Spleen (tissue), 11 donors: ENCODE measurements around the gene POGLUT2. TPM values are rescaled to one million over a fixed set of nuclear protein-coding genes. Genes with fewer than 3 reads are reported as not detected.

Experiments
- DNase-seq: peaks from one replicate; pipeline ENCODE4 v3.0.0-alpha.2; 2020
- H3K27ac ChIP-seq, 8 donors: fragments of 200-600 bp; sonication (generic) in 7 of 8; 1 replicate in 4 of 8; 2 replicates in 4 of 8; pipeline versions ENCODE4 v1.5.0 to v1.8.0; 2016 to 2021; ENCODE audit warnings: inconsistent platforms in 4 of 8, mild to moderate bottlenecking in 4 of 8, moderate library complexity in 1 of 8
- H3K27me3 ChIP-seq, 7 donors: fragments of 200-600 bp; sonication (generic) in 6 of 7; replicated peaks in 1 of 7; 1 replicate in 4 of 7; 2 replicates in 3 of 7; pipeline versions ENCODE4 v1.5.0 to v1.8.0; 2016 to 2021; ENCODE audit warnings: inconsistent platforms in 3 of 7, mild to moderate bottlenecking in 1 of 7
- H3K36me3 ChIP-seq, 6 donors: fragments of 200-600 bp; sonication (generic) in 5 of 6; 1 replicate in 4 of 6; 2 replicates in 2 of 6; pipeline versions ENCODE4 v1.5.0 to v1.8.0; 2016 to 2021; ENCODE audit warnings: inconsistent platforms in 2 of 6
- H3K4me1 ChIP-seq, 6 donors: fragments of 200-600 bp; sonication (generic) in 5 of 6; 1 replicate in 3 of 6; 2 replicates in 3 of 6; pipeline versions ENCODE4 v1.5.0 to v1.8.0; 2016 to 2021; ENCODE audit warnings: inconsistent platforms in 3 of 6
- H3K4me3 ChIP-seq, 8 donors: fragments of 200-600 bp; sonication (generic) in 7 of 8; 1 replicate in 4 of 8; 2 replicates in 4 of 8; pipeline versions ENCODE4 v1.5.0 to v1.8.0; 2016 to 2021; ENCODE audit warnings: inconsistent platforms in 4 of 8, mild to moderate bottlenecking in 4 of 8, moderate library complexity in 2 of 8
- H3K9me3 ChIP-seq, 8 donors: fragments of 200-600 bp; sonication (generic) in 7 of 8; 1 replicate in 4 of 8; 2 replicates in 4 of 8; pipeline versions ENCODE4 v1.5.0 to v1.8.0; 2016 to 2021; ENCODE audit warnings: inconsistent platforms in 4 of 8
- CTCF ChIP-seq, 11 experiments: fragments of 200-600 bp in 7 of 11; fragments of 450-650 bp in 4 of 11; sonication (generic) in 4 of 11; IDR thresholded peaks in 8 of 11; conservative IDR thresholded peaks in 3 of 11; 1 replicate in 7 of 11; 2 replicates in 4 of 11; pipeline versions ENCODE4 v1.4.0 to v1.8.0; 2016 to 2021; ENCODE audit warnings: antibody characterized with exemption in 11 of 11, inconsistent platforms in 4 of 11, mild to moderate bottlenecking in 1 of 11
- POLR2A ChIP-seq, 3 donors: fragments of 450-650 bp; IDR thresholded peaks; one replicate each; pipeline ENCODE4 v1.5.1; 2017; ENCODE audit warnings: antibody characterized with exemption in 3 of 3, mild to moderate bottlenecking in 1 of 3
- POLR2AphosphoS5 ChIP-seq, 3 donors: sonication (generic); formaldehyde crosslinking; IDR thresholded peaks; one replicate each; pipeline ENCODE4 v1.5.1; 2017; ENCODE audit warnings: antibody characterized with exemption in 3 of 3
- WGBS, 5 donors: extraction: QIAGEN DNeasy Blood & Tissue Kit in 3 of 5; methylation state at CpG; one replicate each; pipeline versions ENCODE4 v1.1.5 to v1.1.7; 2013 to 2018; 5-methylcytosine and 5-hydroxymethylcytosine counted together
- intact Hi-C: fragments of 100-400 bp; cut with DNase I; formaldehyde crosslinking; loops from one replicate; pipeline ENCODE4 v1.15.0; 2023; ENCODE audit warnings: low total_unique reads
- polyA plus RNA-seq, 3 donors: library from polyadenylated mRNA; stranded (reverse); fragments of 200-250 nt; gene quantifications; one replicate each; pipeline ENCODE4 v1.2.1, GENCODE V29; 2013
- total RNA-seq, 7 donors: library from RNA; depleted of rRNA in 3 of 7; stranded (reverse); fragments of >200 nt in 3 of 7; fragmentation: NEBNext Ultra II Directional in 4 of 7; extraction: Animal tissue kit (Norgen Biotek cat#: 25700) in 4 of 7; gene quantifications; one replicate each; pipeline versions ENCODE4 v1.1.0 to v1.2.1, GENCODE V29; 2016 to 2021
- donor health status: healthy with polysubstance abuse.
- donor health status: DM: no; HTN: no; CAD: no; lungs with moderate emphysema.
- donor health status: DM: no; HTN: no; CAD: no.
- donor health status: Bipolar disorder and iron deficiency.
- donor health status: healthy.
- donor health status: DM: no; HTN: no; CAD: no.
- donor health status: DM: yes; HTN: yes; CAD: no.

The POGLUT2 gene
- total and polyA plus RNA-seq, 10 donors, result 0.89 to 5.5 (median 4.2) TPM

DNA sequence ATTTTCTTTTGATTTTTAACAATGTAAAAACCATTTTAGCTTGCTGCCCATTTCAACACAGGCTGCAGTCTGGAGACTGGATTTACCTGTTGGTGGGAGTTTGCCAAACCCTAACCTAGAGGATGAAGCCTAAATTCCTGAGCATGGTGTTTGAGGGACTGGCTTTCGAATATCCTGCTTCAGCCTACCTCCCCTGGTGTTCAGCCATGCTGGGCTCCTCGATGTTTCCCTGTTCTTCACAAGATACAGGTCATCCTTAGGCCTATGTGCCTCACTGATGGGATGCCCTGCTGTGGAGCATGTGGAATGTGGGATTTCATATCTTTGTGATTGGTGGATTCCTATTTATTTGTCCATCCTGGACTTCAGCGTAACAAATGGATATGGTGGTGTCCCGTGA is 26.6 kb upstream of the POGLUT2 start:
- H3K36me3 ChIP-seq, result peaks cover 0 to 67% (median 13%) of the 10 kb centered on the region in 6 donors
- H3K4me1 ChIP-seq, result peaks cover 0 to 3% (median 0%) of the 10 kb centered on the region in 6 donors
- WGBS, 5 donors, result 81 to 97% (median 97%) methylated on average over 4 of the region's 4 CpGs
- H3K27ac ChIP-seq, result no peak overlapping the region
- intact Hi-C loops, result no loop called here
- DNase-seq, result no peak
- H3K4me3 ChIP-seq, result no peak overlapping the region
- H3K27me3 ChIP-seq, result no peaks in the 10 kb centered on the region
- no peaks in the 10 kb centered on the region for H3K9me3 ChIP-seq
- TF ChIP-seq POLR2A (IDR thresholded peaks at IDR 0.05) (no peak), POLR2AphosphoS5 (IDR thresholded peaks at IDR 0.05) (no peak), CTCF (IDR thresholded peaks at IDR 0.05 in 8 of 11, conservative IDR thresholded peaks at IDR 0.05 in 3 of 11) (no peak)

- Histone ChIP-seq H3K4me3 (no peak overlapping the region), H3K27me3 (no peaks in the 10 kb centered on the region), H3K4me1 (peaks cover 0 to 20% (median 4%) of the 10 kb centered on the region in 6 donors), H3K27ac (no peak overlapping the region), H3K36me3 (peaks cover 0 to 56% (median 15%) of the 10 kb centered on the region in 6 donors), H3K9me3 (no peaks in the 10 kb centered on the region)
- DNase-seq, result no peak
- intact Hi-C loops, result no loop called here
- no peak for TF ChIP-seq POLR2A (IDR thresholded peaks at IDR 0.05)
- no peak for TF ChIP-seq CTCF (IDR thresholded peaks at IDR 0.05 in 8 of 11, conservative IDR thresholded peaks at IDR 0.05 in 3 of 11)
- no peak for TF ChIP-seq POLR2AphosphoS5 (IDR thresholded peaks at IDR 0.05)
Observed at GRCh38 chr13:102817907-102818306, 19.1 kb upstream of the POGLUT2 start.

GRCh38 chr13:102817241-102817640 is 18.5 kb upstream of the POGLUT2 start:
- intact Hi-C loops, result no loop called here
- peaks cover 0 to under 1% (median 0%) of the 10 kb centered on the region in 8 donors for H3K9me3 ChIP-seq
- WGBS, 5 donors, result 90 to 100% (median 96%) methylated on average over 1 of the region's 1 CpG
- no peak overlapping the region for H3K4me3 ChIP-seq
- no peak for DNase-seq
- peaks cover 0 to 20% (median 4%) of the 10 kb centered on the region in 6 donors for H3K4me1 ChIP-seq
- no peak overlapping the region for H3K27ac ChIP-seq
- TF ChIP-seq POLR2AphosphoS5 (IDR thresholded peaks at IDR 0.05) (no peak), CTCF (IDR thresholded peaks at IDR 0.05 in 8 of 11, conservative IDR thresholded peaks at IDR 0.05 in 3 of 11) (no peak), POLR2A (IDR thresholded peaks at IDR 0.05) (no peak)
- H3K36me3 ChIP-seq, result peaks cover 0 to 53% (median 13%) of the 10 kb centered on the region in 6 donors
- H3K27me3 ChIP-seq, result no peaks in the 10 kb centered on the region

DNA sequence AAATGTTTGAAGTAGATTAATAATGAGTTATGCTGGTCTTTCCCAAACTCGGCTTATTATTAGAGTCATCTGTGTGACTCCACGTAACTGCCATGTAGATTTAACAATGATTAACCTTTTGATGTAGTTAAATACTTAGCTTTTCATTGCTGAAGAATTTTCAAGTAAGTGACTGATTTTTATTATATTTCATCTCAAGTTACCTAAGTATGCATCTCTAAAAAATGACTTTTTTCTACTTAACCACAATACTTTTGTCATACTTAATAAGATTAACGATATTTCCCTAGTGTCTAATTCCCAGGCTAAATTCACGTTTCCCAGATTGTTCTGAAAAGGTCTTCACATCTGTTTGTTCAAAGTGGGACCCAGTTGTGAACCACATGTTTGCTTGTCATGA is 17.9 kb upstream of the POGLUT2 start:
- H3K27ac ChIP-seq, result no peak overlapping the region
- H3K9me3 ChIP-seq, result peaks cover 0 to 6% (median 2%) of the 10 kb centered on the region in 8 donors
- DNase-seq, result no peak
- TF ChIP-seq POLR2A (IDR thresholded peaks at IDR 0.05) (no peak), CTCF (IDR thresholded peaks at IDR 0.05 in 8 of 11, conservative IDR thresholded peaks at IDR 0.05 in 3 of 11) (no peak), POLR2AphosphoS5 (IDR thresholded peaks at IDR 0.05) (no peak)
- WGBS, 5 donors, result 84 to 95% (median 91%) methylated on average over 4 of the region's 4 CpGs
- intact Hi-C loops, result no loop called here
- H3K27me3 ChIP-seq, result no peaks in the 10 kb centered on the region
- H3K36me3 ChIP-seq, result peaks cover 0 to 50% (median 9%) of the 10 kb centered on the region in 6 donors
- peaks cover 0 to 20% (median 4%) of the 10 kb centered on the region in 6 donors for H3K4me1 ChIP-seq
- H3K4me3 ChIP-seq, result no peak overlapping the region
